Neural progenitor cell (in vitro differentiated cells): ENCODE measurements around the gene CSRP2. TPM values are rescaled to one million over a fixed set of nuclear protein-coding genes. Genes with fewer than 3 reads are reported as not detected.

Experiments used
- DNase-seq: peaks from one replicate; pipeline ENCODE4 v3.0.0-alpha.2; 2016; ENCODE audit warnings: low spot score
- H2AFZ ChIP-seq: fragments of 200-600 bp; sonication (generic); replicated peaks from 2 replicates; pipeline ENCODE4 v1.6.1; 2016; ENCODE audit warnings: antibody characterized with exemption
- H3F3A ChIP-seq: fragments of 200-600 bp; sonication (generic); 2 replicates; pipeline ENCODE4 v1.6.1; 2016; ENCODE audit warnings: antibody characterized with exemption, low read depth
- H3K27ac ChIP-seq: fragments of 200-600 bp; sonication (generic); 2 replicates; pipeline ENCODE4 v1.5.1; 2016; ENCODE audit warnings: mild to moderate bottlenecking
- H3K27me3 ChIP-seq: fragments of 200-600 bp; sonication (generic); 2 replicates; pipeline ENCODE4 v1.6.1; 2016; ENCODE audit warnings: mild to moderate bottlenecking, moderate library complexity
- H3K36me3 ChIP-seq: fragments of 200-600 bp; sonication (generic); 2 replicates; pipeline ENCODE4 v1.5.1; 2016
- H3K4me1 ChIP-seq: fragments of 200-600 bp; sonication (generic); 2 replicates; pipeline ENCODE4 v1.6.1; 2016; ENCODE audit warnings: mixed run types
- H3K4me2 ChIP-seq: fragments of 200-600 bp; sonication (generic); 2 replicates; pipeline ENCODE4 v1.6.1; 2016
- H3K4me3 ChIP-seq: fragments of 200-600 bp; sonication (generic); 2 replicates; pipeline ENCODE4 v1.5.1; 2016
- H3K79me2 ChIP-seq: fragments of 200-600 bp; sonication (generic); 2 replicates; pipeline ENCODE4 v1.6.1; 2016; ENCODE audit warnings: low read depth
- H3K9ac ChIP-seq: fragments of 200-600 bp; sonication (generic); 2 replicates; pipeline ENCODE4 v1.6.1; 2016
- H3K9me3 ChIP-seq: fragments of 200-600 bp; sonication (generic); 2 replicates; pipeline ENCODE4 v1.5.1; 2016; ENCODE audit warnings: low read depth
- H4K20me1 ChIP-seq: fragments of 200-600 bp; sonication (generic); 2 replicates; pipeline ENCODE4 v1.6.1; 2016; ENCODE audit warnings: low read depth
- H3K27ac Mint-ChIP-seq: 3 replicates; pipeline ENCODE4 v1.8.0; 2021; ENCODE audit warnings: mixed read lengths
- H3K27me3 Mint-ChIP-seq: 2 replicates; pipeline ENCODE4 v1.8.0; 2022; ENCODE audit warnings: low read depth, mild to moderate bottlenecking, inconsistent platforms, moderate library complexity, mixed read lengths; ENCODE audit not compliant: insufficient read depth
- H3K36me3 Mint-ChIP-seq: 3 replicates; pipeline ENCODE4 v1.8.0; 2021; ENCODE audit warnings: mixed read lengths
- H3K4me1 Mint-ChIP-seq: 3 replicates; pipeline ENCODE4 v1.8.0; 2021; ENCODE audit warnings: mixed read lengths
- H3K4me3 Mint-ChIP-seq: 3 replicates; pipeline ENCODE4 v1.8.0; 2021; ENCODE audit warnings: mild to moderate bottlenecking, moderate library complexity, mixed read lengths
- H3K9me3 Mint-ChIP-seq: 3 replicates; pipeline ENCODE4 v1.8.0; 2020; ENCODE audit warnings: mixed read lengths
- EZH2 ChIP-seq: fragments of 200-600 bp; sonication (generic); IDR thresholded peaks from 2 replicates; pipeline ENCODE4 v1.6.1; 2017; ENCODE audit warnings: antibody characterized with exemption, mild to moderate bottlenecking, moderate library complexity
- EZH2phosphoT487 ChIP-seq: fragments of 200-600 bp; sonication (generic); IDR thresholded peaks from 2 replicates; pipeline ENCODE4 v1.6.1; 2017; ENCODE audit warnings: antibody characterized with exemption
- total RNA-seq: library from RNA; depleted of rRNA; stranded (reverse); fragments of >200 nt; gene quantifications from 2 replicates; pipeline ENCODE4 v1.2.3, GENCODE V29; 2015; ENCODE audit warnings: low replicate concordance
- TF ChIP-seq, protein P1 (sequence below): fragments of 200-600 bp; sonication (generic); IDR thresholded peaks from 2 replicates; pipeline ENCODE4 v1.5.1; 2017; ENCODE audit warnings: antibody characterized with exemption, mild to moderate bottlenecking

The CSRP2 gene
- total RNA-seq, 1 donor from 2014 or later = 405 TPM

DNA sequence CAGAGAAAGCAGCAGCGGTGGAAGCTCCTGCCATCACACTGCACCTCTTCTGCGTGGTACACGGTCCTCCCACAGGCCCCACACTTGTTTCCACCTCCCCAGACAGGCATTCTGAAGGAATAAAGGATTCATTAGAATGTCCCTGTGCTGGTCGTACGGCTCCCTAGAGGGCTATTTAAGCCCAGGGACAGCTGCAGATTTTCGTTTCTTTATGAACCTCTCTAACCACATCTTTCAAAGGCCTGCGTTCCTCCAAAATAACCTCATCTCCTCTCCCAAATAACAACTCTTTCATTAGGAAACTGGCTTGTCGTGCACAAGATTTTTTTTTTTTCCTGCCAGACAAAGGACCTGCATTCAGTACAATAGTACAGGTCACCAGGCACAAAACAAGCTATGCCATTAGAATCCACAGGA is 12.7 kb downstream of the CSRP2 start:
- peaks cover 51% of the 10 kb centered on the region for H3K4me1 Mint-ChIP-seq
- Histone ChIP-seq H3K36me3 (peaks cover 6% of the 10 kb centered on the region), H3K4me3 (peak overlapping the region; percentile 26), H3K27me3 (no peaks in the 10 kb centered on the region), H3K9me3 (no peaks in the 10 kb centered on the region), H3K9ac (no peak overlapping the region), H3K79me2 (peaks cover 75% of the 10 kb centered on the region), H2AFZ (no peak overlapping the region), H3K4me2 (peak overlapping the region; percentile 65), H3F3A (peaks cover 34% of the 10 kb centered on the region), H3K27ac (peak overlapping the region; percentile 96), H3K4me1 (peaks cover 60% of the 10 kb centered on the region), H4K20me1 (peaks cover 10% of the 10 kb centered on the region)
- H3K4me3 Mint-ChIP-seq = peak overlapping the region; percentile 72
- peaks cover 47% of the 10 kb centered on the region for H3K36me3 Mint-ChIP-seq
- peak; percentile 79 for DNase-seq
- H3K27me3 Mint-ChIP-seq = peaks cover 3% of the 10 kb centered on the region
- H3K9me3 Mint-ChIP-seq = peaks cover 14% of the 10 kb centered on the region
- TF ChIP-seq, protein P1, sequence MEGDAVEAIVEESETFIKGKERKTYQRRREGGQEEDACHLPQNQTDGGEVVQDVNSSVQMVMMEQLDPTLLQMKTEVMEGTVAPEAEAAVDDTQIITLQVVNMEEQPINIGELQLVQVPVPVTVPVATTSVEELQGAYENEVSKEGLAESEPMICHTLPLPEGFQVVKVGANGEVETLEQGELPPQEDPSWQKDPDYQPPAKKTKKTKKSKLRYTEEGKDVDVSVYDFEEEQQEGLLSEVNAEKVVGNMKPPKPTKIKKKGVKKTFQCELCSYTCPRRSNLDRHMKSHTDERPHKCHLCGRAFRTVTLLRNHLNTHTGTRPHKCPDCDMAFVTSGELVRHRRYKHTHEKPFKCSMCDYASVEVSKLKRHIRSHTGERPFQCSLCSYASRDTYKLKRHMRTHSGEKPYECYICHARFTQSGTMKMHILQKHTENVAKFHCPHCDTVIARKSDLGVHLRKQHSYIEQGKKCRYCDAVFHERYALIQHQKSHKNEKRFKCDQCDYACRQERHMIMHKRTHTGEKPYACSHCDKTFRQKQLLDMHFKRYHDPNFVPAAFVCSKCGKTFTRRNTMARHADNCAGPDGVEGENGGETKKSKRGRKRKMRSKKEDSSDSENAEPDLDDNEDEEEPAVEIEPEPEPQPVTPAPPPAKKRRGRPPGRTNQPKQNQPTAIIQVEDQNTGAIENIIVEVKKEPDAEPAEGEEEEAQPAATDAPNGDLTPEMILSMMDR = no peak
- peak overlapping the region; percentile 98 for H3K27ac Mint-ChIP-seq

DNA sequence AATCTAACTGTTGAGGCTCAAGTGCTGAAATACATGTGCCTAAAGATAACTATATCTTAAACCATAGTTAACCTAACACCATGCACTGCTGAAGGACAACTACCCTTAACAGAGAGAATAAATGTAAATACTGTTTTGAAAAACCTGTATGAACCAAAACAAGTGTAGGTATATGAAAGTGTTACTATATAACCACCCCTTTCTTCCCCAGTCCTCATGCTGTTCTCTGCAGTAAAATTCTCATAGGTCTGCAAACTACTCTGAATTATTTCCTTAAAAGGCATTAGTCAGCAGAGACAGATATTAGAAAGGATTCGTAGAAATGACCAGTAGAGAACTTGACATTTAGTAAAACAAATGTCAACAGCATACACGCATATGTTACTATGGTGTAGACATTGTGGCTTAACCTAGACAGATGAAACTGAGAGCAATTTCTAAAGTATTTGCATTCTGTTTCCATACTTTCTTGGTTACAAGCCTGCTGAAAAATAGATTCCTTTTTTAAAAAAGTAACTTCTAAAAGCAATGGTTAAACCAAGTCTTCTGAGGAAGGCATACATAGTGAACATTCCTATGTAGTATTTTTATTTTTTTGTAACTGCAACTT is 13.9 kb downstream of the CSRP2 start:
- H3K4me1 ChIP-seq = peaks cover 65% of the 10 kb centered on the region
- no peak for DNase-seq
- H3K4me2 ChIP-seq = peak overlapping the region; percentile 65
- peaks cover 40% of the 10 kb centered on the region for H3K36me3 Mint-ChIP-seq
- no peak overlapping the region for H3K4me3 ChIP-seq
- H3K36me3 ChIP-seq = peaks cover 6% of the 10 kb centered on the region
- peak overlapping the region; percentile 96 for H3K27ac ChIP-seq
- H2AFZ ChIP-seq = no peak overlapping the region
- H3K4me1 Mint-ChIP-seq = peaks cover 52% of the 10 kb centered on the region
- peaks cover 63% of the 10 kb centered on the region for H3K79me2 ChIP-seq
- H3K27me3 Mint-ChIP-seq = no peaks in the 10 kb centered on the region
- TF ChIP-seq EZH2 (no peak), EZH2phosphoT487 (no peak)
- TF ChIP-seq, protein P1 = no peak
- H3K27me3 ChIP-seq = no peaks in the 10 kb centered on the region
- peaks cover 9% of the 10 kb centered on the region for H3K9me3 Mint-ChIP-seq
- no peaks in the 10 kb centered on the region for H3K9me3 ChIP-seq
- H3K9ac ChIP-seq = no peak overlapping the region
- peak overlapping the region; percentile 98 for H3K27ac Mint-ChIP-seq
- peaks cover 45% of the 10 kb centered on the region for H3F3A ChIP-seq
- no peak overlapping the region for H3K4me3 Mint-ChIP-seq
- peaks cover 9% of the 10 kb centered on the region for H4K20me1 ChIP-seq

DNA sequence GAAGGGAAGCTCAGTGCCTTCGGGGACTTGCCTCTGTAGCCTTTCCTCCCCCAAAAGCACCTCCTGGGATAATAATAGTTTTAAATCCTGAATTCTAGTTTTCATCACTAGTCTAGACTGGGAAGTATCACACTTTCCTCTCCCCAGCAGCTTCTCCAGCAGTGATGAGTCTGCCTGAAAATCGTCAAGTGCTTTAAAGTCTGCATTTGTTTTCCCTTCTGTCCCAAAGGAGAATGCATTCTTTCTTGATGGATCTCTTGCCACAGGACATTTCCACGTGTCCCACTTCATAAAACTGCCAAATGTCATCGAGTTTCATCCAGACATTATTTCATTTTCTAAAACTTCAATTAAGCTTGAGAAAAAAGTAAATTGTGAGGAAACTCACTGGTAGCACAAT is 15.0 kb downstream of the CSRP2 start:
- DNase-seq = no peak
- Histone ChIP-seq H2AFZ (no peak overlapping the region), H3K9ac (no peak overlapping the region)

More for the DNA sequence above, 15.0 kb downstream of the CSRP2 start:
- H3K27ac Mint-ChIP-seq = no peak overlapping the region
- Histone ChIP-seq H3K27ac (peak overlapping the region; percentile 59), H3K4me1 (peaks cover 68% of the 10 kb centered on the region), H3K9me3 (no peaks in the 10 kb centered on the region), H4K20me1 (peaks cover 7% of the 10 kb centered on the region), H3K4me3 (no peak overlapping the region), H3F3A (peaks cover 56% of the 10 kb centered on the region), H3K79me2 (peaks cover 52% of the 10 kb centered on the region), H3K27me3 (no peaks in the 10 kb centered on the region), H3K4me2 (peak overlapping the region; percentile 19), H3K36me3 (peaks cover 6% of the 10 kb centered on the region)
- H3K9me3 Mint-ChIP-seq = peaks cover 4% of the 10 kb centered on the region
- H3K27me3 Mint-ChIP-seq = no peaks in the 10 kb centered on the region
- H3K4me1 Mint-ChIP-seq = peaks cover 50% of the 10 kb centered on the region
- TF ChIP-seq EZH2 (no peak), EZH2phosphoT487 (no peak)
- TF ChIP-seq, protein P1 = no peak
- H3K4me3 Mint-ChIP-seq = no peak overlapping the region
- peaks cover 36% of the 10 kb centered on the region for H3K36me3 Mint-ChIP-seq
